ENCODE results near the gene CHAT. TPM values are rescaled to one million over a fixed set of nuclear protein-coding genes. Genes with fewer than 3 reads are reported as not detected.

Gene CHAT
- total and polyA plus RNA-seq, 12 donors, result not detected

DNA sequence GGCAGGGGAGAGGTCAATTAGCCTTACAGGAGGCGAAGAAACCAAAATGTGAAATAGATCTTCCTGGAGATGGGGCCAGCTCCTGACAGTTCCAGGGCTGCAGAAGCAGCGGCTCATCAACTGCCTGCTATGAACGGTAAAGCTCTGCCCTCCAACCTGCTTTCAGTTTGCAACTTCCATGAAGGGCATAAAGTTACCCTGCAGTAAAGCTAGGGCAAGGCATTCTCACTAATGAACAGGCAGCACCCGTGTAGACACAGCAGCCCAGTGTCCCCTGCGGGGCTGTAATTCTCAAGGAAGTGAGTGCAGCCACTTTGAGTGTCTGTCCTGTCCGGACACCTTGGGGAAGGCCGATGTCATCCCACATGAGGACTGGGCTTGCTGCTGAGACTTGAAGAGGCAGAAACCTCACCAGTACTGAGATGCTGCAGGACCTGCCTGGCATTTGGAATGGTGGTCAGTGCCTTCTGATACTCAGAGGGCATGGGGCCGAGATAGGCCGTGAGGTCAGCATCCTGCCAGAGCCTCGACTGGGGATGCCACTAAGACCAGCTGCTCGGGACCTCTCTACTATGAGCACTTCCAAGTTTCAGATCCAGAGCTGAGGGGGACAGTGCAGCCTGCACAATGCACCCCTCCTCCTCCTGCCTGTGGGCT lies 39.6 kb downstream of the CHAT start:
- no peak overlapping the region for H3K4me3 ChIP-seq
- H3K27me3 ChIP-seq, result peaks cover 0 to 59% (median 16%) of the 10 kb centered on the region in 7 donors
- ATAC-seq (no peak), DNase-seq (no peak)
- intact Hi-C loops (cut with DNase I), result no loop called here
- 76 to 77% methylated on average over 11 of the region's 11 CpGs for WGBS, 2 donors
- H3K4me1 ChIP-seq, result no peaks in the 10 kb centered on the region
- H3K36me3 ChIP-seq, result no peaks in the 10 kb centered on the region
- TF ChIP-seq, protein P1, sequence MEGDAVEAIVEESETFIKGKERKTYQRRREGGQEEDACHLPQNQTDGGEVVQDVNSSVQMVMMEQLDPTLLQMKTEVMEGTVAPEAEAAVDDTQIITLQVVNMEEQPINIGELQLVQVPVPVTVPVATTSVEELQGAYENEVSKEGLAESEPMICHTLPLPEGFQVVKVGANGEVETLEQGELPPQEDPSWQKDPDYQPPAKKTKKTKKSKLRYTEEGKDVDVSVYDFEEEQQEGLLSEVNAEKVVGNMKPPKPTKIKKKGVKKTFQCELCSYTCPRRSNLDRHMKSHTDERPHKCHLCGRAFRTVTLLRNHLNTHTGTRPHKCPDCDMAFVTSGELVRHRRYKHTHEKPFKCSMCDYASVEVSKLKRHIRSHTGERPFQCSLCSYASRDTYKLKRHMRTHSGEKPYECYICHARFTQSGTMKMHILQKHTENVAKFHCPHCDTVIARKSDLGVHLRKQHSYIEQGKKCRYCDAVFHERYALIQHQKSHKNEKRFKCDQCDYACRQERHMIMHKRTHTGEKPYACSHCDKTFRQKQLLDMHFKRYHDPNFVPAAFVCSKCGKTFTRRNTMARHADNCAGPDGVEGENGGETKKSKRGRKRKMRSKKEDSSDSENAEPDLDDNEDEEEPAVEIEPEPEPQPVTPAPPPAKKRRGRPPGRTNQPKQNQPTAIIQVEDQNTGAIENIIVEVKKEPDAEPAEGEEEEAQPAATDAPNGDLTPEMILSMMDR (IDR thresholded peaks at IDR 0.05), result no peak
- no peak overlapping the region for H3K27ac ChIP-seq
- peaks cover 0 to 6% (median 0%) of the 10 kb centered on the region in 11 donors for H3K9me3 ChIP-seq

DNA sequence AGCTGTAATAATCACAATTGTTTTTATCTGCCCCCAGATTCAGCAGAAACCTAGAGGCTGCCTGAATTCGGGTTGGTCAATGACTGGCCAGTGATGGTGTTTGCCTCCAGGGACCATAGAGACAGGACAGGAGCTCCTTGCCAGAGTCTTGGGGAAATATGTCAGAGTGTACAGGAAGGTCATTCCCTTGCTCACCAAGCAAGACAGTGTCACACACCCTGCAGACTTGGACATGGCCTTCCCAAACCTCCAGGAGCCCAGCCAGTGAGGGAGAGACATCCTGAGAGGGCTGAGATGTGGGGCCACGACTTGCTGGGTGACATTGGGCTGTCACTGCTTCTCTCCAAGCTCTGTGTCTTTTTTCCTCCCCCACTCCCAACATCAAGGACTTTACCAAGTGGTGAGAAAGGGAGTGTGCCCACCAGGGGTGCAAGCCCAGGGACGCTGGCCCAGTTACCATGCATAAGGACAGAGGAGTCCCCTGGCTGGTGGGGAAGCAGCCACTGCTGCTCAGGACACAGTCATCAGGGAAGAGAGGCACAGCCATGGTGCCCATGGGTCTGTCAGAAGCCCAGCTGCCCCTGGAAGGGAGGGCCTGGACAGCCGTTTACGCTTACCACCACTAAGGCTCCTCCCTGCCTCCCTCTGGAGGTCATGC lies 40.3 kb downstream of the CHAT start:
- intact Hi-C loops (cut with DNase I), result no loop called here
- Histone ChIP-seq H3K27ac (no peak overlapping the region), H3K36me3 (no peaks in the 10 kb centered on the region), H3K4me3 (no peak overlapping the region), H3K9me3 (peaks cover 0 to 13% (median 2%) of the 10 kb centered on the region in 11 donors), H3K27me3 (peaks cover 0 to 58% (median 16%) of the 10 kb centered on the region in 7 donors), H3K4me1 (no peaks in the 10 kb centered on the region)
- 48 to 49% methylated on average over 5 of the region's 5 CpGs for WGBS, 2 donors
- TF ChIP-seq, protein P1 (IDR thresholded peaks at IDR 0.05), result no peak
- DNase-seq, result no peak
- no peak for ATAC-seq

DNA sequence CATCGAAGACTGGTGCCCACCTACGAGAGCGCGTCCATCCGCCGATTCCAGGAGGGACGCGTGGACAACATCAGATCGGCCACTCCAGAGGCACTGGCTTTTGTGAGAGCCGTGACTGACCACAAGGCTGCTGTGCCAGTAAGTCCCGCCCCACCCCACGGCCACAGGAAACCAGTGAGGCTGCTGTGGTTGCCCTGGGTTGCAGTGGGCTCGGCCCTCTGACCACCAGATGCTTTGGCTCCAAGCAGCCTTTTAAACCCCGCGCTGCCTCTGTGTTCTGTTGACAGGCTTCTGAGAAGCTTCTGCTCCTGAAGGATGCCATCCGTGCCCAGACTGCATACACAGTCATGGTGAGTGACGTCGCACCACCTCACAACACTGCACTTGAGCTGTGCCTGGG lies 41.3 kb downstream of the CHAT start:
- intact Hi-C loops (cut with DNase I), result no loop called here
- Histone ChIP-seq H3K9me3 (peaks cover 0 to 21% (median 5%) of the 10 kb centered on the region in 11 donors), H3K27me3 (peaks cover 0 to 53% (median 20%) of the 10 kb centered on the region in 7 donors), H3K27ac (no peak overlapping the region), H3K36me3 (no peaks in the 10 kb centered on the region), H3K4me1 (no peaks in the 10 kb centered on the region), H3K4me3 (no peak overlapping the region)
- 83 to 85% methylated on average over 18 of the region's 18 CpGs for WGBS, 2 donors
- ATAC-seq (no peak), DNase-seq (no peak)
- TF ChIP-seq, protein P1 (IDR thresholded peaks at IDR 0.05), result no peak

DNA sequence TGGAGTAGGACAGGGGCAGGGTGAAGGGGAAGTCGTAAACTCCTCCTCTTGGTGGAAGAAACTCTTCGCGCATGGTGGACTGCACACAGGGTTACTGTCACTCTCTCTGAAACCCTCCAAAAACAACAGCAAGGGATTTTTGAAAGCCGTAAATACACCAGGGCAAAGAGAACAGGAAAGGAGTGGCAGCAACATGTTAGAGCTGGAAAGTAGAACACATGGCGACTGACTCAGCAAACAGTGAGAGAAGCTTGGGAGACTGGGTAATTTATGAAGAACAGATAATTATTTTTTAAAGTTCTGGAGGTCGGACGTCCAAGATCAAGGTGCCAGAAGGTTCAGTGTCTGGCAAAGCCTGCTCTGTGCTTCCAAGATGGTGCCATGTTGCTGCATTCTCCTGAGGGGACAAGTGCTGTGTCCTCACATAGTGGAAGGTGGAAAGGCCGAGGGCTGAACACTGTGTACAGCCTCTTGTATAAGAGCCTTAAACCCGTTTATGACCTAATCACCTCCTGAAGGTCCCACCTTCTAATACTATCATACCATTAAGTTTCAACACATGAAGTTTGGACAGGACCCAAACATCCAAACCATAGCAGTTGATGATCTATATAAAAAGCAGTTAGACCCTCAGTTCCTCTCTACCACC lies 43.1 kb downstream of the CHAT start:
- WGBS, 2 donors, result 83 to 86% methylated on average over 9 of the region's 9 CpGs
- Histone ChIP-seq H3K9me3 (peaks cover 0 to 27% (median 5%) of the 10 kb centered on the region in 11 donors), H3K4me3 (no peak overlapping the region), H3K36me3 (no peaks in the 10 kb centered on the region), H3K4me1 (no peaks in the 10 kb centered on the region), H3K27me3 (peaks cover 0 to 34% (median 11%) of the 10 kb centered on the region in 7 donors), H3K27ac (no peak overlapping the region)
- DNase-seq (no peak), ATAC-seq (no peak)
- intact Hi-C loops (cut with DNase I), result no loop called here
- TF ChIP-seq, protein P1 (IDR thresholded peaks at IDR 0.05), result no peak
